A172 (cell line): Measurements from ENCODE around the gene RASIP1. TPM values are rescaled to one million over a fixed set of nuclear protein-coding genes. Genes with fewer than 3 reads are reported as not detected.
"Not testable (repeated sequence)": the region's sequence is repeated elsewhere in the genome, so short reads cannot be mapped to it uniquely, and the experiment has no call there.

Source experiments
- DNase-seq: peaks from one replicate; pipeline ENCODE4 v3.0.0-alpha.2; 2015; ENCODE audit warnings: low spot score
- total RNA-seq: library from RNA; depleted of rRNA; stranded (reverse); fragments of >200 nt; shearing (Covaris generic); gene quantifications from 2 replicates; pipeline ENCODE4 v1.2.3, GENCODE V29; 2014; rRNA removed

Gene RASIP1, protein sequence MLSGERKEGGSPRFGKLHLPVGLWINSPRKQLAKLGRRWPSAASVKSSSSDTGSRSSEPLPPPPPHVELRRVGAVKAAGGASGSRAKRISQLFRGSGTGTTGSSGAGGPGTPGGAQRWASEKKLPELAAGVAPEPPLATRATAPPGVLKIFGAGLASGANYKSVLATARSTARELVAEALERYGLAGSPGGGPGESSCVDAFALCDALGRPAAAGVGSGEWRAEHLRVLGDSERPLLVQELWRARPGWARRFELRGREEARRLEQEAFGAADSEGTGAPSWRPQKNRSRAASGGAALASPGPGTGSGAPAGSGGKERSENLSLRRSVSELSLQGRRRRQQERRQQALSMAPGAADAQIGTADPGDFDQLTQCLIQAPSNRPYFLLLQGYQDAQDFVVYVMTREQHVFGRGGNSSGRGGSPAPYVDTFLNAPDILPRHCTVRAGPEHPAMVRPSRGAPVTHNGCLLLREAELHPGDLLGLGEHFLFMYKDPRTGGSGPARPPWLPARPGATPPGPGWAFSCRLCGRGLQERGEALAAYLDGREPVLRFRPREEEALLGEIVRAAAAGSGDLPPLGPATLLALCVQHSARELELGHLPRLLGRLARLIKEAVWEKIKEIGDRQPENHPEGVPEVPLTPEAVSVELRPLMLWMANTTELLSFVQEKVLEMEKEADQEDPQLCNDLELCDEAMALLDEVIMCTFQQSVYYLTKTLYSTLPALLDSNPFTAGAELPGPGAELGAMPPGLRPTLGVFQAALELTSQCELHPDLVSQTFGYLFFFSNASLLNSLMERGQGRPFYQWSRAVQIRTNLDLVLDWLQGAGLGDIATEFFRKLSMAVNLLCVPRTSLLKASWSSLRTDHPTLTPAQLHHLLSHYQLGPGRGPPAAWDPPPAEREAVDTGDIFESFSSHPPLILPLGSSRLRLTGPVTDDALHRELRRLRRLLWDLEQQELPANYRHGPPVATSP
- total RNA-seq = 0.07 and 0.12 TPM in 2 replicates

DNA sequence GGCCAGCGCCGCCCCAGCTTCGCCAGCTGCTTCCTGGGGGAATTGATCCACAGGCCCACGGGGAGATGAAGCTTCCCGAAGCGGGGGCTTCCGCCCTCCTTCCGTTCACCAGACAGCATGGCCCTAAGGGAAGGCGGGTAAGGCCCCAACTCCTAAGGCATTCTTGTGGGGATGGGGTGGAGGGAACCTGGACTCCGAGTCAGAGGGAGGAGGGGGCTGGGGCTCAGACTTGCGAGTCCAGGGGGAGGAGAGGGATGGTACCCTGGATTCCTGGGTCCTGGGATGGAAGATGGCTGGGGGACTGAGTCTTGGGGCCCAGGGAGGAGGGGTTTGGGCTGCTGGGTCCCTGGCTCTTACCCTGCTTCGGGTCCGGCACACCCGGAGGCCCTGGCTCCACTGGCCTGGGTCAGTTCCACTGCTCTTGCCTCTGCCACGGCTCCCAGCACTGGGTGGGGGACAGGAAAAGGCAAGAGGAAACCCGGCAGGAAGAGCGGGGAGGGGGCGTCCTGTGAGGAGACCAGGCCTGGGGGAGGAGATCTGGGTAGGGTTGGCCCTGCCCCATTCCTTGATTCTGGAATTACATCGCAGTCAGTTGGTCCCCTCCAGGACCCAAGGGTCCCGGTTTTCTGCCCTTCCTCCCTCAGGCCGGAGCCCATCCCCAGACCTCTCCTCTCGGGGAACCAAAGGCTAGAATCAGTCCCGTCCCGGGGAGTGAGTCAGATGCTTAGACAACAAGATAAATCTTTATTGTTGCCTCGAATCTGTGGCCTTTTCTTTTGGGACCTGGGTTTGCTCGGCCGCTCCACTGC lies at the start of gene RASIP1:
RASIP1 (minus strand) TSS at position 447 of the 809 bp plus-strand sequence; CDS start at position 119, 328 bp downstream.
- DNase-seq = no peak

- DNase-seq = not testable (repeated sequence)
Measured at GRCh38 chr19:48787331-48787730, 46.9 kb upstream of the RASIP1 start.

GRCh38 chr19:48786422-48786821 lies 46.0 kb upstream of the RASIP1 start:
- not testable (repeated sequence) for DNase-seq

DNA sequence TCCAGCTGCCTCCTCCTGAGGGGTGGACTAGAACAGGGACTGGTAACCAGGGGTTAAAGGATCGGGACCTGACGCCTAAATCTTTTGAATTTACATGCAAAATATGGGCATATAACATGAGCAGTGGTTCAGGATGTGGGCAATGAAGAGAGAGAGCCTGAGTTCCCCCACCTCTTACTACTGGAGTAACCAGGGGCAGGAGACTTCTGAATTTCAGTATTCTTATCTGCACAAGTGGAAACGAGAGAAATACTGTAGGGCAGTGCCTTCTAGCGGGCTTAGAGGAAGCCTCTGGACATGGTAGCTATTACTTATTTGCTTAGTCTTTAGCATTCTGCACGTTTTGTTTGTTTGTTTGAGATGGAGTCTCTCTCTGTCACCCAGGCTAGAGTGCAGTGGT lies 44.1 kb upstream of the RASIP1 start:
- DNase-seq = no peak

- peak; percentile 66 for DNase-seq
Measured at GRCh38 chr19:48780631-48781391, 40.4 kb upstream of the RASIP1 start.

GRCh38 chr19:48779636-48780035 lies 39.2 kb upstream of the RASIP1 start:
- DNase-seq = no peak

DNA sequence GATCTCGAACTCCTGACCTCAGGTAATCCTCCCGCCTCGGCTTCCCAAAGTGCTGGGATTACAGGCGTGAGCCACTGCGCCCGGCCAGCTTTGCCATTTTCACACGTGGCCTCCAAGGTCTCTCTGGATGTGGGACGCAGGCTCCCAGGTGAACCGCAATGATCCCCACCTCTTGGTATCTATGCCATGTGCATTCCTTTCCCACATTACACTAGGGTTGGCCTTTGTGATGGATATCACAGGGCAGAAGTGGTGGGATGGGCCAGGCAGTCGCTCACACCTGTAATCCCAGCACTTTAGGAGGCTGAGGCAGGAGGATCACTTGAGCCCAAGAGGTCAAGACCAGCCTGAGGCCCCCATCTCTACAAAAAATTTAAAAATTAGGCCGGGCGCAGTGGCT lies 37.3 kb upstream of the RASIP1 start:
- DNase-seq = no peak

DNA sequence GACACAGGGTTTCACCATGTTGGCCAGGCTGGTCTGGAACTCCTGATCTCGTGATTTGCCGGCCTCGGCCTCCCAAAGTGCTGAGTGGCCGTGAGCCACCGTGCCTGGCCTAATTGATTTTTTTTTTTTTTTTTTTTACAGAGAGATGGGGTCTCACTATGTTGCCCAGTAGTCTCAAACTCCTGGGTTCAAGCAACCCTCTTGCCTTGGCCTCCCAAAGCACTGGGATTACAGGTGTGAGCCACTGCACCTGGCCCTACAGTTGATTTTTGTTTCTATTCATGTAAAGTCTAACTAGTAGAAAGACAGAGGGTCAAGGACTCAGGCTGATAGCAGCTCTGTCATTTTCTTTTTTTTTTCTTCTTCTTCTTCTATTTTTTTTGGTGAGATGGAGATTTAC lies 36.7 kb upstream of the RASIP1 start:
- DNase-seq = no peak

- no peak for DNase-seq
Measured at GRCh38 chr19:48772503-48772953, 32.1 kb upstream of the RASIP1 start.

DNA sequence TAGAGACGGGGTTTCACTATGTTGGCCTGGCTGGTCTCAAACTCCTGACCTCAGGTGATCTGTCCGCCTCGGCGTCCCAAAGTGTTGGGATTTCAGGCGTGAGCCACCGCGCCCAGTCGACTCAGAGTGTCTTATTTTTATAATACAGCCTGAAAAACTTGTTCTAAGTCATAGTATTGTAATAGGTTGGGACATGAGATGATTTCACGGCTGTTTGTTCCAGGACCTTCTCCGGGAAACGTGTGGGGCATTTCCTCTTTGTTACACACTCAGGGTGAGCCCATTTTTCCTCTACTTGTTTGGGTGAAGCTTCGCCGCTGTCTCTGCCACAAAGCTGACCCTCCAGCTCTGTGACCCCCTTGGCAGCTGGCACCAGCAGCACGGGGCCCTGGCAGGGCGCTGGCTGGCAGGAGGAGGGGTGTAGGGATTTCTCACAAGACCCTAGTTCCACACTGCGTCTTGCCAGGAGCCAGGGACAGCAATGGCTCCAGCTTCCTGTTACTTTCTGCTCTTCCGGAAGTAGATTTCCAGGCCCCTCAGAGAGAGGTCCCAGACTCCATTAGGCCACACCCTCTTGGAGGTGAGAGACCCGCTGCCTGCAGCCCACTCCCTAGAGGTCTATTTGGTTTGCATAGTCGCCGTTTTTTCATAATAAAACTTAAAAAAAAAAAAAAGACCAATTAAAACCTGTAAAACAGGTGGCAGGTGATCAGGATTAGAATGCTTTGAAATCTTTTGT lies 30.5 kb upstream of the RASIP1 start:
- no peak for DNase-seq

GRCh38 chr19:48770266-48770665 lies 29.9 kb upstream of the RASIP1 start:
- no peak for DNase-seq

- no peak for DNase-seq
Measured at GRCh38 chr19:48768994-48769713, 28.7 kb upstream of the RASIP1 start.

- not testable (repeated sequence) for DNase-seq
Measured at GRCh38 chr19:48768171-48768753, 27.9 kb upstream of the RASIP1 start.

DNA sequence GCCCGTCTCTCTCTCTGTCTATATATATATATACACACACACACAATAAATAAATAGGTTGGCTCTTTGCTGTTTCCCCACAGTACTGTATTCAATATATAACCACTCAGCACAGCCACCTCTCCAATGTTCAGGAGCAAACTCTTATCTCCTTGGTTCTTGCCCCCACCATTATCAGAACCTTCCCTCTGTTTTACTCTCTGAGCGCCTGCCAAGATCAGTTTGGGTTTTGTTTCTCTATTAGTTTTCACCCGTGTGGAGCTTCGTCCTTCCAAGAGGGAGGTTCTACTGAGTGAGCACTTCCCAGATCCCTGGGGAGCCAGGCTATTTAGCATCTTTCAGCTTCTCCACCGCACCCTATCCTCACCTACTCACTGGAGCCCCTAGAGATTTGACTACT lies 25.4 kb upstream of the RASIP1 start:
- DNase-seq = not testable (repeated sequence)

DNA sequence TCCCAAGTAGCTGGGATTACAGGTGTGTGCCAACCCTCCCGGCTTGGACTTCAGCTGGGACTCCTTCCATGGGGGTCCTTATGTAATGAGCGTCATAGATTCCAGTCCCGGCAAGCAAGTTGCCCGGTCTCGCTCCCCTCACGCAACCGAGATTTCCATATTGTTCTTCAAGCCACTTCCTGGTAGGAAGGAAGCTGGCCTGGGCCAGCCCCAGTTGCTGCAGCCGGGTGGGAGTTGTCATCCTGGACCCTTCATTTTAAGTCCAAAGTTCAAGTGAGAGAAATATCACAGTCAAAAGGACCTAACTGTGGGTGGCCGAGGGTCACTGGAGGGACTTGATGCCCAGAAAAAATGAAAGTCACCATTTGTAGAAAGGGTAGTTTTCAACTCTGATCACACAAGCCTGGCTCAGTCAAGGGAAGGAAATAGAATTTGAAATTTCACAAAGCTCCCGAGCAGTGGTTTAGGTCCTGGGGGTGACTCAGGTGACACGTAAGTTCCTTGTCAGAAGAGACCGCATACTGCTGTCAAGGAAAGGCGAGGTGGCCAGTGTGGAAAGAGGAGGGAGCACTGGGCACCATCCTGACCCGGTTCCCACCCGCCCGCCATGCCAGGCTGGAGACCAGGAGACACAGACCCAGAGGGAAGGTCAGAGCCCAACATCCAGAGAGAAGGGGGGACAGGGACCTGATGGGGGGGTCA lies 20.2 kb upstream of the RASIP1 start:
- DNase-seq = no peak

DNA sequence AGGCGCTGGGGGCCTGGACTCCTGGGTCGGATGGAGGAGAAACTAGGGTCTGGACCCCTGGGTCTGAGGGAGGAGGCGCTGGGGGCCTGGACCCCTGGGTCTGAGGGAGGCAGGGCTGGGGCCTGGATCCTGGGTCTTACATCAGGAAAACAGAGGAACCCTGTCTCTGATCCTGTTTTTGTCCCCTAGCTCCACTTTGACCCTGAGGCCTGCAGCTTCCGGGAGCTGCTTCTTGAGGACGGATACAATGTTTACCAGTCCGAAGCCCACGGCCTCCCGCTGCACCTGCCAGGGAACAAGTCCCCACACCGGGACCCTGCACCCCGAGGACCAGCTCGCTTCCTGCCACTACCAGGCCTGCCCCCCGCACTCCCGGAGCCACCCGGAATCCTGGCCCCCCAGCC lies 17.3 kb upstream of the RASIP1 start:
- DNase-seq = no peak

- no peak for DNase-seq
Measured at GRCh38 chr19:48757089-48757675, 16.8 kb upstream of the RASIP1 start.

DNA sequence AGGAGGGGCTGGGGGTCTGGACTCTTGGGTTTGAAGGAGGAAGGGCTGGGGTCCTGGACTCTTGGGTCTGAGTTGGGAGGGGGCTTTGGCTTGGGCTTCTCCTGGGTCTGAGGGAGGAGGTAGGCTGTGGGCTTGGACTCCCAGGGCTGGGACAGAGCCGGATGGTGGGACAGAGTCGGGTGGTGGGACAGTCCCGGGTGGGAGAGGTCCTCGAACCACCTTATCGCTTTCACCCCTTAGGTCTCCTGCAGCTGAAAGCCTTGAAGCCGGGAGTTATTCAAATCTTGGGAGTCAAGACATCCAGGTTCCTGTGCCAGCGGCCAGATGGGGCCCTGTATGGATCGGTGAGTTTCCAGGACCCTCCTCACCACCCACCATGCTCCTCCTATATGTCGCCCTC lies 16.3 kb upstream of the RASIP1 start:
- no peak for DNase-seq
